ENCODE data around the gene KIAA1614.

- TF ChIP-seq, protein P1, sequence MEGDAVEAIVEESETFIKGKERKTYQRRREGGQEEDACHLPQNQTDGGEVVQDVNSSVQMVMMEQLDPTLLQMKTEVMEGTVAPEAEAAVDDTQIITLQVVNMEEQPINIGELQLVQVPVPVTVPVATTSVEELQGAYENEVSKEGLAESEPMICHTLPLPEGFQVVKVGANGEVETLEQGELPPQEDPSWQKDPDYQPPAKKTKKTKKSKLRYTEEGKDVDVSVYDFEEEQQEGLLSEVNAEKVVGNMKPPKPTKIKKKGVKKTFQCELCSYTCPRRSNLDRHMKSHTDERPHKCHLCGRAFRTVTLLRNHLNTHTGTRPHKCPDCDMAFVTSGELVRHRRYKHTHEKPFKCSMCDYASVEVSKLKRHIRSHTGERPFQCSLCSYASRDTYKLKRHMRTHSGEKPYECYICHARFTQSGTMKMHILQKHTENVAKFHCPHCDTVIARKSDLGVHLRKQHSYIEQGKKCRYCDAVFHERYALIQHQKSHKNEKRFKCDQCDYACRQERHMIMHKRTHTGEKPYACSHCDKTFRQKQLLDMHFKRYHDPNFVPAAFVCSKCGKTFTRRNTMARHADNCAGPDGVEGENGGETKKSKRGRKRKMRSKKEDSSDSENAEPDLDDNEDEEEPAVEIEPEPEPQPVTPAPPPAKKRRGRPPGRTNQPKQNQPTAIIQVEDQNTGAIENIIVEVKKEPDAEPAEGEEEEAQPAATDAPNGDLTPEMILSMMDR (conservative IDR thresholded peaks at IDR 0.05) = no peak
- TF ChIP-seq EZH2 (IDR thresholded peaks at IDR 0.05; ENCODE audit: low read depth) = no peak
Observed at GRCh38 chr1:180937624-180938225, 25.0 kb downstream of the KIAA1614 start.

Measured in PC-9 (cell line).